HK-2 (cell line): ENCODE data around the gene PHGDH.
"Not testable (repeated sequence)": the region's sequence is repeated elsewhere in the genome, so short reads cannot be mapped to it uniquely, and the experiment has no call there.

Experiments used
- DNase-seq: peaks from one replicate; pipeline ENCODE4 v3.0.0-alpha.2; 2018; ENCODE audit not compliant: unreplicated experiment

PHGDH gene

DNA sequence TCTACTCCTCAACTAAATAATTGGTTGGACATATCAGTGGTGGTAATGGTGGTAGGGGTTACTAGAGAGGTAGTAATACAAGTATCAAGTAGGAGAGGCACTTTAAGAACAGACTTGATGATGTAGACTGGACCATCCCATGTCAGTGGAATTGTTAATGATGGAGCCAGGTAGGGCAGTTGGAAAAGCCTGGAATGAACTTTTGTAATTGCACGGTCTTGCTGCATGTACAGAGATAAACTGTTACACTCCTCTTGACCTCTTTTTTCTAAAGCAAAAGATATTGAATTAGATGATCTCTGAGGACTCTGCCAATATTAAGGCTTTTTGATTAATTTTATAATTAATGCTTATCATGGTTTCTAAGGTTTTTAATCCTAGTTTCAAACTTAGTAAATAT, 51.2 kb downstream of the PHGDH start:
- DNase-seq: no peak

GRCh38 chr1:119764220-119764619, 52.5 kb downstream of the PHGDH start:
- no peak for DNase-seq

DNA sequence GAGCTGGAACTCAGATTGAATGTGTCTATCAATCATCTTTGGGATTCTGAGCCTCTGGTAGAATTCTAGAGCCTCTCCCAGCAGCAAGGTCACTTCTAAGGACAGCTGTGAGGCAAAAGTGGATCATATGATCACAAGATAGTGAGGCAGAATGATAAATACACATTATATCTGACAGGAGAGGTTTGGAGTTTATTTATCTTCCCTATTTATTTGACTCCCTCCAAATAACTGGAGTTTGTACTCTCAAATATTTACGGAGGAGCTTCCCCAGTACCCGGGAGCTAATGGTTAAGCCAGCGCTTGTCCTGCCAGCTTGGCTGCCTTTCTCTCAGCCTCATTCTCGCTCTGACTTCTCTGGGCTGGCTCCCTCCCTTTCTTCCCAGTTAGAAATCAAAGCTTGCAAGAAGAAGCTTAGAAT, 54.6 kb downstream of the PHGDH start:
- DNase-seq: no peak

DNA sequence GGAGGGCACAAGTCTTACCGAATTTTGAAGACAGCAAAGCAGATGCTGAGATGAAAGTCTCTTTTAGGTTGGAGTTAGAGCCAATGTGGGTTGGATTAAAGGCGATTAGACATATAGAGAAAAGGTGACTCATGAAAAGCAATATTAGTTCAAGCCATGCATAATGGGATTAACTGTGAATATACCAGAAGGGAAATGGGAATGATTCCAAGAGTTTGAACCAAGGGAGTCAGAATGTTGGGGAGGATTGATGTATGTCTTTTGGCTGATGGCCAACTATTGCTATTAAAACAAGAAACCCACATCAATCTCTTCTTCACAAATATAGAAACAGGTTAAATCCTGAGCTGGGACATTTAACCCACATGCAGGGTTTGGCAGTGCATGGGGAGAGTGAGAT, 55.8 kb downstream of the PHGDH start:
- no peak for DNase-seq

DNA sequence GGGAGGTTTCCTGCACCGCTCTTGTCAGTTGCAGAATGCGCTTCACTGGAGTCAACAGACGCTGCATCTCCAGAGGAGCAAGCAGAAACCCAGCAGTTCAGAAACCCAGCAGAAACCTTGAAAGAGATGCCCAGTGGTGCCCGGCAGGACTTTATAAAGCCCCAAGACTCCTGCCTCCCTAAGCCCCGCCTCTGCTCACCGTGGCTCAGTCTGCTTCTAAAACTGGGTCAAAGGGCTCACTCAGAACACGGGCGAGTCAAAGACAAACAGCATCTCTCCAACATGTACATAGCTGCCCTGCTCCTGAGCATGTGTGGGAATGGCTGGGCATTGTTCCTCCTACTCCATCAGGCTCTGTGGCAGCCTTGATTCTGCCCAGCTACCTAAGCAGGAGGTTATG, 57.0 kb downstream of the PHGDH start, which contains the start of gene HMGCS2:
Gene HMGCS2, minus strand, starts transcription at position 128 of the 400 bp plus-strand sequence. Its CDS starts 61 bp downstream, at position 67.
- DNase-seq: no peak

GRCh38 chr1:119771016-119771415, 59.3 kb downstream of the PHGDH start:
- no peak for DNase-seq

DNA sequence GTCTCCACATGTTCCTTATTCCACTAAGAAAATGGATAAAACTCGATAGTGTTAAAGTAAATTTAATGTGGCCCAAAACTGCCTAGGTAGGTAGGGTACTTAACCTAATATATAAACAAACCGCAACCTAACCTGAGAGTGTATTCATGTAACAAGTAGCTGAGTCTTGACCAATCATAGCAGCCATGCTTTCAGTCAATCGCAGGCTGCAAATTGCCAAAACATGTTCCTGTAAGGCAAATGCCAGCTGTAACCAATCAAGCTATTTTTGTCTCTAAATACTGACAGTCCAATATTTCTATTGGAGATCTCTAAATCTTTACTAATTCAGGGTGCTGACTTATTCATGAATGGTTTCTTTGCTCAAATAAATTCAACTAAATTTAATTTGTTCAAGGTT, 60.0 kb downstream of the PHGDH start:
- DNase-seq: no peak

DNA sequence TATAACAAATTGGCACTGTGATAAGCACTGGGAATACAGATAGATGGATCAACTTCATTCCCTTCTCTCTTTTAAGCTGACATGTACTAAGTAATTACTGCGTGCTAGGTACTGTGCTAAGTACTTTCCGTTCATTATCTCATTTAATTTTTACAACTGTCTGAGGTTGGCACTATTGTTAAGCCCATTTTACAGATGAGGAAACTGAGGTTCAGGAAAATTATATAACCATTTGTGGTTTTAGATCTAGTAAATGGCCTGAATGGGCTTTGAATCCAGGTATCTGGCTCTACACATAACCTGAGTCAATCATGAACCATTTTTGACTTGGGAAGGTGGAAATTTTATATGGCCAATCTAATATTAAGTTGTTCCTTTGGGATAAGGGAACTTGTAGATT, 60.6 kb downstream of the PHGDH start:
- DNase-seq: no peak

GRCh38 chr1:119773711-119774241, 62.0 kb downstream of the PHGDH start:
- DNase-seq: no peak

GRCh38 chr1:119774746-119775490, 63.2 kb downstream of the PHGDH start:
- DNase-seq: no peak

GRCh38 chr1:119778359-119778758, 66.6 kb downstream of the PHGDH start:
- no peak for DNase-seq

DNA sequence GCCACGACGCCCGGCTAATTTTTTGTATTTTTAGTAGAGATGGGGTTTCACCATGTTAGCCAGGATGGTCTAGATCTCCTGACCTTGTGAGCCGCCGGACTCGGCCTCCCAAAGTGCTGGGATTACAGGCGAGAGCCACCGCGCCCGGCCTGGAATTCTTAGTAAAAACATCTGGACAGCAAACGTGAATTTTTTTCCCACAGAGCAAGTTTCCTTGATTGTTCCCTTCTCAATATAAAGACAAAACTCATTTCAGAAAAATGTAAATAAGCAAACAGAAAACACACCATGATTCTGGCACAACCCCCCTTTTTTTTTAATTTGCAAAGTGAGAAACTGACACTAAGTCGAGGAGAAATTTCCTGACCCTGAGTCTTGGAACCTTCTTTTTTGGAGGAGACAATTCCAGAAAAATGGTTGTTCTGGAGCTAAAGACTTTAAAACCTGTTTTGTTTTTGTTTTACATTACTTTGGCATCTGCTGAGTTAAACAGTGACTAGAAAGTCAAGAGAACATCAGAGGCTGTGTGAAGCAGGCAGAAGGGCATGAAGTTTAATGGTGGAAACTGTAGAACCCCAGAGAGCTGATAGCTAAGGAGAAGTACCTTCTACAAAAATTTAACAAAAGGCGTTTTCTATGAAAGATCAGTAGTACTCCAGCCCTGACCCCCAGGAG, 67.3 kb downstream of the PHGDH start:
- no peak for DNase-seq

DNA sequence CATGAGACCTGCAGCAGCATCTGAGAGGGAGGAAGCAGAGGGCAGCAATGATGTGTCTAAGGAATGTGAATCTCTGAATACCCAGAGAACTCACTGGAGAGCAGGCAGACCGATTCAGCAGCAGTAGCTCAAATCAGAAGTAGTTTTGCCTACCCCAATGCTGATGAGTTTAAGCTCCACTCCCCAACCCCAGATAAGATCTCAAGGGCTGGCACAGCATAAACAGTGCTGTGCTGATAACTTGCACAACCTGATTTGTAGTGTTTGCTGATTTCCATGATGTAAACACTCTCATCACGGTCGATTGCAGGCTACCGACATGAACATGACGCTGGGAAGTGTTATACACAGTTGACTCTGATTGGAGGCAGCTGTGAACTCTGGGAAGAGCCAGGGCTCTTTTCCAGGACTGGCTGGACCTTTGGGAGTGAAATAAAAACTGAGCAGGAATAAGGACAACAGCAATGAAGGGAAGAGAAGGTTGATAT, 68.2 kb downstream of the PHGDH start:
- DNase-seq: no peak

DNA sequence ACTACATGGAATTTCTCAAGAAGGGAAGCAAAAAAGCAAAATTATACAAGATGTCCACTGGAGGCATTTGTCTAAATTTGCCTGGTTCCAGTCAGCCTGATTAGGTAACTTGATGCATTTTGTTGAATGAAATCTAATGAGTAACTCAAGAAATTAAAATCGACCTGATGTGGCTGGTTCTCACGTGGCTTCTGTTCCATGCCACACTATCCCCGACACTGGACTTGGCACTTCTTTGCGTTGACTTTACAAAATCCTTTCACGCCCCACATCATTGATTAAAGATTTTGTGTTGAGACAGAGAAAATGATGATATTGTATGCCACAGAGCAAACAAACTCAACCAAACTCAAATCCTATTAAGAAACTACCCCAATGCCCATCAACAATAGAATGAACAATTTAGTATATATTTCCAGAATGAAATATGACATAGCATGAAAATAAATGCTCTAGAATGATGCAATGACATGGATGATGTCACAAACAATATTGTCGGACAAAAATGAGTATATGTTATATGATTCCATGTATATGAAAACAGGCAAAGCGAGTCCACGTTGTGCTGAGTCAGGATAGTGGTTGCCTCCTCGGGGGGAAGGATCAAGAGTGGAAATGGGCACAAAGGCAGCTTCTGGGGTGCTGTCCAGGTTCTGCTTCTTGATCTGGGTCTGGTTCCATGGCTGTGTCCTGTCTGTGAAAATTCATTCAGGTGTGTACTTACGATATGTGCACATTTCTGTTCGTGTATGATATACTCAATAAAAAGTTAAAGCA, 69.9 kb downstream of the PHGDH start:
- DNase-seq: no peak

- DNase-seq: no peak
Observed at GRCh38 chr1:119782631-119783325, 71.0 kb downstream of the PHGDH start.

- DNase-seq: no peak
Observed at GRCh38 chr1:119783354-119784185, 71.8 kb downstream of the PHGDH start.

- no peak for DNase-seq
Observed at GRCh38 chr1:119784191-119784781, 72.6 kb downstream of the PHGDH start.

DNA sequence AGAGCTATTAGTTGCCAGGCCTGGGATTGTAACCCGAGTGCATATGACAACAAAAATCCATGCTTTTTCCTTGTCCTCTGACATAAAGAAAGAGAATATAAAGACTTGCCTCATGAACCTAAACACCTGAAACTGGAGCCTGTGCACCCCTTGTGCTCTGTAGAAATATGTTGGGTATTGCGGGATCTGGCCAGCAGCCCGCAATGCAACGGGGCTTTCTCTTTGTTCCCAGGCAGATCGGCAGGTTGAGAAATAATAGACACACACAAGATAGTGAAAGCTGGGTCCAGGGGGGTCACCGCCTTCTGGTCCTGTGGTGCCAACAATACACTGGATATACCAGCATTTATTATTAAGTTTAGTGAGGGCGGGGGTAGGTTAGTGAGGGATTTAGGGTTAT, 74.3 kb downstream of the PHGDH start:
- DNase-seq: not testable (repeated sequence)

- not testable (repeated sequence) for DNase-seq
Observed at GRCh38 chr1:119786473-119787050, 74.8 kb downstream of the PHGDH start.

DNA sequence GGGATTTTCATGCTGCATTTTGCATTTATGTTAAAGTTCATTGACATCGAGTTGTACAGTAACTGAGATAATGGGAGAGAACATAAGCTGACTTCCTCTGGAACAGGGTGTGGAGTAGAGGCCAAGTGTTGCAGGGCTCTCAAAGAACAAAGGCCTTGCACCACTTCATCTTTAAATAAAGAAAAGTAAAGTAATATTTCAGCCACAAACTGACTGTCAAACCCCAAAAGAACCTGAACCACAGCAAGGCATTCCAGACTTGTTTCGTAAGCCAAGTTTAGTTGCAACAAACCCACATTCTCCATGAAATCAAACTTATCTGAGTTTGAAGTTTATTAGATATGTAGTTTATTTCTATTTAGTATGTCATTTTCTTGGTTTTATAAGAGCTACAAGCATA, 76.0 kb downstream of the PHGDH start:
- no peak for DNase-seq
